GM23248 (cell line): ENCODE data around the gene SLC27A3. TPM values are rescaled to one million over a fixed set of nuclear protein-coding genes. Genes with fewer than 3 reads are reported as not detected.
"Not testable (repeated sequence)": the region's sequence is repeated elsewhere in the genome, so short reads cannot be mapped to it uniquely, and the experiment has no call there.

Experiments used
- DNase-seq: peaks from one replicate; pipeline ENCODE4 v3.0.0-alpha.2; 2015
- H2AFZ ChIP-seq: fragments of 200-600 bp; sonication (generic); 2 replicates; pipeline ENCODE4 v1.6.1; 2016; ENCODE audit warnings: antibody characterized with exemption
- H3F3A ChIP-seq: fragments of 200-600 bp; sonication (generic); 2 replicates; pipeline ENCODE4 v1.6.1; 2016; ENCODE audit warnings: mild to moderate bottlenecking, antibody characterized with exemption, mixed run types; ENCODE audit not compliant: insufficient read depth
- H3K27ac ChIP-seq: fragments of 200-600 bp; sonication (generic); 2 replicates; pipeline ENCODE4 v1.5.1; 2016; ENCODE audit warnings: mild to moderate bottlenecking
- H3K27me3 ChIP-seq: fragments of 200-600 bp; sonication (generic); replicated peaks from 2 replicates; pipeline ENCODE4 v1.6.1; 2016; ENCODE audit warnings: mild to moderate bottlenecking; ENCODE audit not compliant: insufficient read depth
- H3K36me3 ChIP-seq: fragments of 200-600 bp; sonication (generic); 2 replicates; pipeline ENCODE4 v1.6.1; 2016; ENCODE audit warnings: low read depth, mild to moderate bottlenecking
- H3K4me1 ChIP-seq: fragments of 200-600 bp; sonication (generic); 2 replicates; pipeline ENCODE4 v1.6.1; 2016; ENCODE audit warnings: mild to moderate bottlenecking; ENCODE audit not compliant: insufficient read depth
- H3K4me2 ChIP-seq: fragments of 200-600 bp; sonication (generic); one replicate; pipeline ENCODE4 v1.6.1; 2016; ENCODE audit warnings: mild to moderate bottlenecking; ENCODE audit not compliant: unreplicated experiment
- H3K4me3 ChIP-seq: fragments of 200-600 bp; sonication (generic); 2 replicates; pipeline ENCODE4 v1.5.1; 2016; ENCODE audit warnings: mild to moderate bottlenecking
- H3K79me2 ChIP-seq: fragments of 200-600 bp; sonication (generic); 2 replicates; pipeline ENCODE4 v1.6.1; 2016; ENCODE audit warnings: mild to moderate bottlenecking; ENCODE audit not compliant: insufficient read depth
- H3K9ac ChIP-seq: fragments of 200-600 bp; sonication (generic); 2 replicates; pipeline ENCODE4 v1.6.1; 2016; ENCODE audit warnings: mild to moderate bottlenecking
- H3K9me2 ChIP-seq: fragments of 200-600 bp; sonication (generic); 2 replicates; pipeline ENCODE4 v1.6.1; 2016; ENCODE audit warnings: mixed run types, mild to moderate bottlenecking, moderate library complexity; ENCODE audit not compliant: insufficient read depth
- H3K9me3 ChIP-seq: fragments of 200-600 bp; sonication (generic); one replicate; pipeline ENCODE4 v1.6.1; 2017; ENCODE audit warnings: low read depth
- H4K20me1 ChIP-seq: fragments of 200-600 bp; sonication (generic); 2 replicates; pipeline ENCODE4 v1.6.0; 2016; ENCODE audit not compliant: insufficient read depth
- EZH2 ChIP-seq: fragments of 200-600 bp; sonication (generic); IDR thresholded peaks from 2 replicates; pipeline ENCODE4 v1.6.1; 2018; ENCODE audit warnings: antibody characterized with exemption, mild to moderate bottlenecking; ENCODE audit not compliant: insufficient read depth, poor library complexity, severe bottlenecking
- EZH2phosphoT487 ChIP-seq: fragments of 200-600 bp; sonication (generic); IDR thresholded peaks from 2 replicates; pipeline ENCODE4 v1.6.1; 2018; ENCODE audit warnings: antibody characterized with exemption, moderate library complexity, mild to moderate bottlenecking, low read depth; ENCODE audit not compliant: insufficient read depth
- WGBS, 2 experiments: methylation state at CpG; one replicate each; pipeline ENCODE4 v1.1.6; 2015 to 2017; ENCODE audit warnings: low lambda C conversion rate in 2 of 2, low coverage in 1 of 2; ENCODE audit errors: missing lambda C conversion rate in 2 of 2; 5-methylcytosine and 5-hydroxymethylcytosine counted together
- in situ Hi-C: fragments of 300-500 bp; cut with MboI; formaldehyde crosslinking; loops from 2 replicates; pipeline ENCODE4 v1.15.0; 2020
- polyA plus RNA-seq: library from polyadenylated mRNA; unstranded; fragments of >200 nt; fragmentation: Nextera tagmentation; extraction: Ambion mirVana; gene quantifications from 2 replicates; pipeline ENCODE4 v1.2.1, GENCODE V29; 2016
- total RNA-seq: library from RNA; depleted of rRNA; stranded (reverse); fragments of >200 nt; shearing (Covaris generic); gene quantifications from 2 replicates; pipeline ENCODE4 v1.2.3, GENCODE V29; 2014

Gene SLC27A3
- total and polyA plus RNA-seq, 2 experiments from 2014 or later, result 5.6 to 8.8 TPM

- H3K9me3 ChIP-seq, result no peaks in the 10 kb centered on the region
- 82% methylated on average over 17 of the region's 17 CpGs for WGBS, 2 experiments
- H4K20me1 ChIP-seq, result no peaks in the 10 kb centered on the region
- no peak overlapping the region for H3K9ac ChIP-seq
- H3K4me1 ChIP-seq, result peaks cover 8% of the 10 kb centered on the region
- H2AFZ ChIP-seq, result no peak overlapping the region
- no peaks in the 10 kb centered on the region for H3K36me3 ChIP-seq
- H3K9me2 ChIP-seq, result no peaks in the 10 kb centered on the region
- H3K27ac ChIP-seq, result no peak overlapping the region
- in situ Hi-C loops, result no loop called here
- H3F3A ChIP-seq, result 0 out of 2 replicates have a peak, but pooled peaks cover under 1% of the 10 kb centered on the region
- no peak overlapping the region for H3K4me2 ChIP-seq
- H3K79me2 ChIP-seq, result no peaks in the 10 kb centered on the region
- H3K27me3 ChIP-seq, result no peaks in the 10 kb centered on the region
- DNase-seq, result no peak
- no peak for TF ChIP-seq EZH2phosphoT487
- no peak for TF ChIP-seq EZH2
- no peak overlapping the region for H3K4me3 ChIP-seq
These were observed 4.8 kb downstream of the SLC27A3 start for GRCh38 chr1:153779781-153780541.

GRCh38 chr1:153780551-153780950 is 5.3 kb downstream of the SLC27A3 start:
- no peak overlapping the region for H2AFZ ChIP-seq
- H3K27ac ChIP-seq, result no peak overlapping the region
- no peaks in the 10 kb centered on the region for H3F3A ChIP-seq
- no peaks in the 10 kb centered on the region for H3K79me2 ChIP-seq
- H3K4me2 ChIP-seq, result no peak overlapping the region
- no peak overlapping the region for H3K4me3 ChIP-seq
- TF ChIP-seq EZH2, result no peak
- no peak for TF ChIP-seq EZH2phosphoT487
- no peak for DNase-seq
- H4K20me1 ChIP-seq, result no peaks in the 10 kb centered on the region
- H3K4me1 ChIP-seq, result peaks cover 7% of the 10 kb centered on the region; the same call in 1 of the 2 replicates
- no peak overlapping the region for H3K9ac ChIP-seq
- no peaks in the 10 kb centered on the region for H3K9me3 ChIP-seq
- WGBS, 2 experiments, result 50 to 56% methylated on average over 4 of the region's 4 CpGs
- no peaks in the 10 kb centered on the region for H3K36me3 ChIP-seq
- no peaks in the 10 kb centered on the region for H3K27me3 ChIP-seq
- no peaks in the 10 kb centered on the region for H3K9me2 ChIP-seq
- in situ Hi-C loops, result no loop called here

DNA sequence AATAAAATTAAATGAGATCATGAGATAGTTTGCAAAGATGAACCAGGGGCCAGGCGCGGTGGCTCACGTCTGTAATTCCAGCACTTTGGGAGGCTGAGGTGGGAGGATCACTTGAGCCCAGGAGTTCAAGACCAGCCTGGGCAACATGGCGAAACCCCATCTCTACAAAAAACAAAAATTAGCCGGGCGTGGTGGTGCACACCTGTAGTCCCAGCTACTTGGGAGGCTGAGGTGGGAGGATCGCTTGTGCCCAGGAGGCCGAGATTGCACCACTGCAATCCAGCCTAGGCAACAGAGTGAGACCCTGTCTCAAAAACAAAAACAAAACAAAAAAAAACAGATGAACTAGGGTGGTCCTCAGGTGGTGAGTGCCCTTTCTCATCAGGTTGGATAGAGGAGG is 7.4 kb downstream of the SLC27A3 start:
- H3K9me2 ChIP-seq, H3K36me3 ChIP-seq, H3K27me3 ChIP-seq, H3K79me2 ChIP-seq, in situ Hi-C loops, H3K9me3 ChIP-seq, H3K4me1 ChIP-seq, DNase-seq, H4K20me1 ChIP-seq, H3F3A ChIP-seq: not testable (repeated sequence)
- Histone ChIP-seq H2AFZ (peak overlapping the region; percentile 85), H3K27ac (peak overlapping the region; percentile 92), H3K4me2 (peak overlapping the region; percentile 81), H3K4me3 (peak overlapping the region; percentile 82), H3K9ac (peak overlapping the region; percentile 93)
- WGBS, 2 experiments, result 84 to 91% methylated on average over 8 of the region's 8 CpGs

- no peaks in the 10 kb centered on the region for H3K27me3 ChIP-seq
- no peaks in the 10 kb centered on the region for H4K20me1 ChIP-seq
- H3K9me2 ChIP-seq, result no peaks in the 10 kb centered on the region
- H3K36me3 ChIP-seq, result no peaks in the 10 kb centered on the region
- peak overlapping the region; percentile 81 for H3K4me2 ChIP-seq
- no peaks in the 10 kb centered on the region for H3K79me2 ChIP-seq
- no peaks in the 10 kb centered on the region for H3K9me3 ChIP-seq
- no peaks in the 10 kb centered on the region for H3F3A ChIP-seq
- TF ChIP-seq EZH2phosphoT487 (no peak), EZH2 (no peak)
- WGBS, 2 experiments, result 0 to 1% methylated on average over 47 to 61 of the region's 61 CpGs
- H3K9ac ChIP-seq, result peak overlapping the region; percentile 93
- H3K4me1 ChIP-seq, result peaks cover 7% of the 10 kb centered on the region; the same call in 1 of the 2 replicates
- H3K27ac ChIP-seq, result peak overlapping the region; percentile 92
- H3K4me3 ChIP-seq, result peak overlapping the region; percentile 82
- H2AFZ ChIP-seq, result peak overlapping the region; percentile 85
- peak; percentile 96 for DNase-seq
- in situ Hi-C loops, result no loop called here
These were observed 8.3 kb downstream of the SLC27A3 start for GRCh38 chr1:153783233-153784190.
